Activated CD8-positive, alpha-beta memory T cell treated with anti-CD3 and anti-CD28 coated beads for 48 hours (primary cell): ENCODE measurements around the gene MTMR11.

Source experiments
- DNase-seq, 3 experiments: peaks; one replicate each; pipeline ENCODE4 v3.0.0-alpha.2; 2020; ENCODE audit warnings: low read depth in 2 of 3, low spot score in 2 of 3

Gene MTMR11

DNA sequence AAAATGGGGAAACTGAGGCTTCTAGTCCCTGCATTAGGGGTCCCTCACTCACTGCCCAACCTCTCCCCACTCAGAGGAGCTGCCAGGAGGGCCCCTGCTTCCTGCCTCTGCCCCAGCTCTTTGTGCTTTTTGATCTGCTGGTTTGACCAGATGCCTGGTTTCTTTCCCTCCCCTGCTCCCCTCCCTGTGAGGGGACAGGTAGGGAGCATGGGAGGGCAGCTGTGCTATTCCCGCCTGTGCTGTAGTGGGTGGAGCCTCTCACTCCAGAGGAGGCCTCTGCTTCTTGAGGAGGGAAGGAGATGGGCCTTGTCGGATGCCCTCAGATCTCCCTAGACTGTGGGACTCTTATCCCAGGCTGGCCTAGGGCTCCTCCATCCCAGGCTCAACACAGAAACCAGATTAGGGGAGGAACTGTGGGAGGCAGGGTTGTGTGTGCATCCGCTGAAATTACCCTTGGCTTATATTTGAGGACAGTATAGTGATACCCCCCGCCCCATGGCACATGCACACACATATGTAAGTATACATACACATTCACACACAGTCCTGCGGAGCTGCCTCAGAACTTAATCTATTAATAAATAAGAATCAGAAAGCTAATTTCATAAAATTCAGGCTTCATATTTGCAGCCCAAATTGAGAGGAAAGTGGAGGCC, 32.7 kb downstream of the MTMR11 start:
- no peak for DNase-seq

GRCh38 chr1:149899460-149900284, 37.0 kb downstream of the MTMR11 start, which contains the start of gene BOLA1:
TSS of gene BOLA1 (plus strand) at chr1:149899568. CDS start at chr1:149900060, 492 bp downstream.
- peak; percentile 62 to 64 (median 63) for DNase-seq

GRCh38 chr1:149896575-149896974, 40.1 kb downstream of the MTMR11 start:
- no peak for DNase-seq

DNA sequence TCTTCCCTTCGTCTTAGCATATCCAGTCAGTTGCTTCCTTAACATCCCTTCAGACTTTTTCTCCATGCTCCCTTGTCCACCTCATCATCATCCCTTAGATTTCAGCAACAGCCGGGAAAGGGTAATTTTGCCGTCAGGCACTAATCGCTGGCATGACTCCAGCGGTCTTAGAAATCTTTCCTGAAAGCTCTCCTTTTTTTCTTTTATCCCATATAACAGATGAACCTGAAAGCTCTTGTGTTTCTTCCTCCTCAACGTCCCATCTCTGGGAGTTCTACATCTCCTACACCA, 47.7 kb downstream of the MTMR11 start:
- no peak for DNase-seq

DNA sequence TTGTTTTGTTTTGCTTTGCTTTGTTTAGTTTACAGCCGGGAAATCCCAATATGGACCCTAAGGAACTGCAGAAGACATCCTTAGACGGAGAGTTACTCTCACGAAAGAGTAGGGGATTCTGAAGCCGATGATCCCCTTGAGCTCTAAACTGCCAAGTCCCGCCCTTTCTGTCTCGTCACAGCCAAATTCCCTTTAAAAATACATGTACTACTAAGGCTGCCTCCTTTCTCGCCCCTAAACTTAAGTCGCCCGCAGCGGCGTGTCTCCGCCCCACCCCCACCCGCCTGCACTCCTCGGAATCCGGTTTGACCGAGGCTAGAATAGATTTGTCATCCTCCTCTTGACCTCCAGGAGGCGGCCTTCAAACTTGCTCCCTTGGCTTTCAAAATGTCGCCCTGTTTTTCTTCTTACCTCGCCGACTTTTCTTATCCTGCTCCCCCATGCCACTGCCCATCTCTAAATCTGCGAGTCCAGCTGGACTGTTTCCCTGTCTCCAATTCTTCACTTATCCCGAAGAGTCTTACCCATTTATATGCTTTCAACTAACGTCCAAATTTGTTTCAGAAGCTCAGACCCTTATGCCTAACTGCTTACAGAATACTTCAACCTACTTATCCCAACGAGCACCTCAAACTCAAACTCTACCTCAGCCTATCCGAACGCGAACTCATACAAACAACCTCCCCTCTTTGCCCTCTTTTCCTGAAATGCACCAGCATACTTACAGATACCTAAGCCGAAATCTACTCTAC, 48.3 kb downstream of the MTMR11 start:
- DNase-seq = peak; percentile 41 to 63 (median 62)

DNA sequence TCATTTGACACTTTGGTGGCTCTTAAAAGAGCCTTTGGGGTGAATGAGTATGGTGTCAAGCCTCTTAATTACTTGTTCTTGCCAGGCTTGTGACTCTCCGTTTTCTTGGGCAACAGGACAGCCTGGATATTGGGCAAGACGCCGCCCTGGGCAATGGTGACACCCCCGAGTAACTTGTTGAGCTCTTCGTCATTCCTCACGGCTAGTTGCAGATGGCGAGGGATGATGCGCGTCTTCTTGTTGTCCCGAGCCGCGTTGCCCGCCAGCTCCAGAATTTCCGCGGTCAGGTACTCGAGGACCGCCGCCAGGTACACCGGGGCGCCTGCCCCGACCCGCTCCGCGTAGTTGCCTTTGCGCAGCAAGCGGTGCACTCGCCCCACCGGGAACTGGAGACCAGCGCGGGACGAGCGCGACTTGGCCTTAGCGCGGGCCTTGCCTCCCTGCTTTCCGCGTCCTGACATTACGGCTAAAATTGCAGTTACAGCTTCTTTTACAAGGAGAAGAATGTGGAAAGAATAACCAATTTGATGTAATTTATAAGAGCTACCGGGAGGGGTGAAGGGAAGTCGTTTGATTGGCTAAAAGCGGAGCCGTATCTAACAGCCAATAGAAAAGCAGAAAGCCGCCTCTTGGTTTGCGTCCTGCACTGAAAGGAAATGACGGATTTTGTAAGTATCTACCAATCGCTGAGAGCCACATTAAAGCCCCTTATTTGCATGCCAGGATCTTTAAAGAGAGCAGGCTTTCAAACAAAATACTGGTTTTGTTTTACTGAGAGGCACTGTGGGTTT, 49.0 kb downstream of the MTMR11 start:
- DNase-seq = peak; percentile 60 to 65 (median 64)

- peak in 1 of 3 experiments; percentile 27 for DNase-seq
Observed at GRCh38 chr1:149887196-149887455, 49.6 kb downstream of the MTMR11 start.

DNA sequence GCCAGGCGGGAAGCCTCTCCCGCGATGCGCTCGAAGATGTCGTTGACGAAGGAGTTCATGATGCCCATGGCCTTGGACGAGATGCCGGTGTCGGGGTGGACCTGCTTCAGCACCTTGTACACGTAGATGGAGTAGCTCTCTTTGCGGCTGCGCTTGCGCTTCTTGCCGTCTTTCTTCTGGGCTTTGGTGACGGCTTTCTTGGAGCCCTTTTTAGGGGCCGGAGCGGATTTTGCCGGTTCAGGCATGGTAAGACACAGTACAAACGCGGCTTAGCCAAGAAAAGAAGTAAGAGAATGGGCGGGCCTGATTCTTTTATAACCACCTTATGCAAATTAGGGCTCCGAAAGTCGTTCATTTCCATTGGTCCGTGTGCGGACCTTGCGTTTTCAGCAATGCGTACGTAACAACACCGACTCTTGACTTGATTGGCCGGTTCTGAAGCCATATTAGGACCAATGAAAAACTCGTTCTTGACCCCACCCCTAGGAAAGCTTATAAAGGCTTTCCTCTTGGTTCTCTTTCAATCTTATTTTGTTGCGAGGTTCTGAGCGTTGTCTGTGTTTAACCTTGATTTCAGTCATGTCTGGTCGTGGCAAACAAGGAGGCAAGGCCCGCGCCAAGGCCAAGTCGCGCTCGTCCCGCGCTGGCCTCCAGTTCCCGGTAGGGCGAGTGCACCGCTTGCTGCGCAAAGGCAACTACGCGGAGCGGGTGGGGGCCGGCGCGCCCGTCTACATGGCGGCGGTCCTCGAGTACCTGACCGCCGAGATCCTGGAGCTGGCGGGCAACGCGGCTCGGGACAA, 50.1 kb downstream of the MTMR11 start:
- peak; percentile 71 to 85 (median 72) for DNase-seq

DNA sequence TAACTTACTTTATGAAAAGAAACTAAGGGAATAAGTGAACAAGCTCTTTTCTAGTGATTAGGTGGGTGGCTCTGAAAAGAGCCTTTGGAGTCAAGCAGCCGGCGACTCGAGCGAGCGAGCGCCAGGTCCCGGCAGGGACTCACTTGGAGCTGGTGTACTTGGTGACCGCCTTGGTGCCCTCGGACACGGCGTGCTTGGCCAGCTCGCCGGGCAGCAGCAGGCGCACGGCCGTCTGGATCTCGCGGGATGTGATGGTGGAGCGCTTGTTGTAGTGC, 50.6 kb downstream of the MTMR11 start:
- DNase-seq = peak in 1 of 3 experiments; percentile 21

DNA sequence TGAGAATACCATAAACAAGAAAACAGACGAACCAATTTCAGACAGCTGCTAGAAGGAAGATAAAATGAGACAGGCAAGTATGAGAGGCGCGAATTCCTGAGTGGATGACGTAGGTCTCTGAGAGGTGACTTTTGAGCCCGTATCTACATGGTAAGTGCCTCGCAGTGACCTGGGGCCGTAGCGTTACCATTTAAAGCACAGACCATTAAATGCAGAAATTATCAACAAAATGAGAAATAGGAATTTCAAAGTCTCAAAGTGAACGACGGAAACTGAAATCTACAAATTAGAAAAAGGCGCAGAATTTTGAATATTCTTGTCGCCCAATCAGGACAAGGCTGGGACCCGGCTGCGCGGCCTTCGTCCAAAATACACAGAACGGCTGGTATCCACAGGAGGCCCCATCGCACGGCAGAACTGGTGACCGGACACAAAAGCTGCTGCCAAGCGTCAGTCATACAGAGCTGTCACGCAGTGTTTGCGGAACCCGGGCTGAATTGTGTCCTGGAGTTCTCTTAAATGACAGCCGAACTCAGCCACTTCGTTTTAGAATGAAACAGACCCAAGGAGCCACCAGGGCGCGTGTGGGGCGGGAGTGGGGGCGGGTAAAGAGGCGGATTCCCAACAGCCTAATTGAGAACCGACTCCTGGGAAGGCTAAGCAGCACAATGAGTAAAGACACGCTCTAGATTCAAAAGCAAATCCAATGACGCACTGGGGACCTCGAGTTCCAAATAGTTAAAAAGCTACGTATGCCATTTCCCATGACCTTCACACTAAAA, 51.1 kb downstream of the MTMR11 start:
- peak; percentile 56 to 69 (median 59) for DNase-seq

- no peak for DNase-seq
Observed at GRCh38 chr1:149884433-149885338, 52.0 kb downstream of the MTMR11 start.

DNA sequence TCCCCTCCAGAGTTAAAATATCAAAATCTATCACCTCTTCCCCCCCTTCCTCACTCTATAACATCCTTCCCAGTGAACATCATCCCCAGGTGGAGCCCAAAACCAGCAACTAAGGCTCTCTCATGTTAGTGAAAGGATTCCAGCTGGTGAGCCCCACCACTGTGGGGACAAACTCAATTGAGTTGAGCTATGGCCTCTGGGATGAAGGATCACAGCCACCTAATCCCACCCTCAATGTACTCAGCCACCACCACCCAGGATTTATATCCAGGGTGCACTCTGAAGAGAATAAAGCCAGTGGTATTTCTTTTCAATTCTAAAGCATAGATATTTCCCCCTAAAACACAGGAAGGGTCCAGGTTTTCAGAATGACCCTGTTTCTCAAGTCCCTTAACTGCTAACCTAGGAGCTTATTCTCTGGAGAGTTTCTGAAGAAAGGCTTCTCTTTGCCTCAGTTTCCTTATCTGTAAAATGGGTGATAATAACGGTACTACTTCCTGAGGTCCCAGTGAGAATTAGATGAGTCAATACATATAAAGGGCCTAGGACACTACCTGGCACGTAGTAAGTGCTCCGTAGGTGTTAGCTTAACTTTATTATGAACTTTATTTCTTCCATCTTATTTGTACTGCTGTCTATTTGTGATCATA, 53.0 kb downstream of the MTMR11 start:
- DNase-seq = no peak

DNA sequence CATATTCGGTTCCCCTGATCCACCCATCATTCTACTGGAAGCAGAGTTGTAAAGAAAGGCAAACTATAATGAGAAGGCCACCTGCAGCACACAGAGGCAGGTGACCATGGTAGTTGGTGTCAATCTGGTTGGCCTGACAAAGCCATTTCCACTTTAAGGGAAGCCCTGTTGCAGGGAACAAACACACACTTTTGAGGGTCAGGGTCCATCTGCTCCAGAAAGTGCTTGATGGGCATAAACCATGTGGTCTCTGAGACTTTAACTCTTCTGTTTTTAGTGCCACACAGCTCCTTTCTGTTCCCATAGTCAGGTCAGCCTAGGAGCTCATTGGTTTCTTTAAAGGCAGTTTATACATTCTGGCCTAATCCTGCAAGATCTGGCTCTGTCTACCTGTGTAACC, 54.8 kb downstream of the MTMR11 start:
- DNase-seq = no peak

DNA sequence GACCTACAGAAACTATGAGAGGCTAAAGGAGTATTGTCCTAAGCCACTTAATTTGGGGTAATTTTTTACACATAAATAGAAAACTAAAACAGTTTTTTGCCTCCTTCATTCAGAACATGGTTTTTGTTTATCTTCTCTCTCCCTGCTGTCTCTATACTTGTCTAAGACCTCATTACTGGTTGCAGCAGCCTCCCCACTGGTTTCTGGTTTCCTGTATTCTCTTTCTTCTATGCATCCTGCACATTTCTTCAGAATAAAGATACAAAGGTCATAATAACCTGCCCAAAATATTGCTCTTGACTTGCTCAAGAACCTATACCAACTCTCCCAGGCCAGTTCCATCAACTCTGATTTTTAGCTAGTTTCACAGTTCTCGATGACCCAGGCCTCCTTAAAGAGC, 57.1 kb downstream of the MTMR11 start:
- no peak for DNase-seq
